Endothelial cell of umbilical vein (primary cell): Measurements from ENCODE around the gene ZBTB20. TPM values are rescaled to one million over a fixed set of nuclear protein-coding genes. Genes with fewer than 3 reads are reported as not detected.

ENCODE experiments used
- BruUV-seq: library from RNA; stranded (reverse); fragments of 400-500 nt; replicated peaks from 2 replicates; lab custom pipeline; 2021; lab: Mats Ljungman, UMichigan
- CTCF ChIA-PET: fragments of 300-600, 350-600 bp; sonication (Branson Sonifier 250); formaldehyde crosslinking; loops from one replicate; lab custom pipeline; 2021; ENCODE audit warnings: antibody characterized with exemption, inconsistent platforms; lab: Charles Lee
- POLR2A ChIA-PET: fragments of 300-600, 350-600 bp; sonication (Branson Sonifier 250); formaldehyde crosslinking; loops from one replicate; lab custom pipeline; 2021; ENCODE audit warnings: antibody characterized with exemption, inconsistent platforms; lab: Charles Lee
- DNase-seq: peaks from one replicate; pipeline ENCODE4 v3.0.0-alpha.2; 2011; ENCODE audit warnings: low read depth, low spot score
- FAIRE-seq: peaks from 2 replicates; lab custom pipeline; 2011; peaks lifted over from hg19 to GRCh38; lab: Jason Lieb, UNC
- H2AFZ ChIP-seq: 2 replicates; pipeline ENCODE4 v1.6.0; 2012; ENCODE audit warnings: low read depth, low read length, control low read depth, inconsistent platforms
- H3K27ac ChIP-seq: 2 replicates; pipeline ENCODE4 v1.5.1; 2011; ENCODE audit warnings: low read depth, mild to moderate bottlenecking, control low read depth, low read length, moderate library complexity; ENCODE audit not compliant: insufficient read depth
- H3K27me3 ChIP-seq, 2 experiments: 2 replicates each; pipeline versions ENCODE4 v1.6.0 to v1.6.1; 2011; ENCODE audit warnings: low read length in 2 of 2, mixed read lengths in 1 of 2; ENCODE audit not compliant: control insufficient read depth in 2 of 2, insufficient read depth in 2 of 2
- H3K36me3 ChIP-seq, 2 experiments: 2 replicates in 1 of 2; 3 replicates in 1 of 2; pipeline ENCODE4 v1.5.1; 2011; ENCODE audit warnings: low read length in 2 of 2, mild to moderate bottlenecking in 1 of 2, moderate library complexity in 1 of 2; ENCODE audit not compliant: control insufficient read depth in 2 of 2, insufficient read depth in 2 of 2; ENCODE audit errors: extremely low read depth in 1 of 2
- H3K4me1 ChIP-seq: 3 replicates; pipeline ENCODE4 v1.5.1; 2011; ENCODE audit warnings: mild to moderate bottlenecking, low read length; ENCODE audit not compliant: control insufficient read depth, insufficient read depth; ENCODE audit errors: extremely low read depth
- H3K4me2 ChIP-seq: 2 replicates; pipeline ENCODE4 v1.6.1; 2011; ENCODE audit warnings: low read length, control low read depth, mixed read lengths; ENCODE audit not compliant: insufficient read depth
- H3K4me3 ChIP-seq, 3 experiments: fragments of 200-600 bp in 1 of 3; sonication (generic), shearing (Covaris generic) in 1 of 3; replicated peaks in 1 of 3; 2 replicates each; pipeline ENCODE4 v1.5.1; 2011 to 2016; ENCODE audit warnings: control low read depth in 3 of 3, low read length in 3 of 3, mild to moderate bottlenecking in 2 of 3, inconsistent platforms in 1 of 3, low read depth in 1 of 3, moderate library complexity in 1 of 3; ENCODE audit not compliant: insufficient read depth in 1 of 3
- H3K79me2 ChIP-seq: 2 replicates; pipeline ENCODE4 v1.6.0; 2012; ENCODE audit warnings: low read length, inconsistent platforms; ENCODE audit not compliant: control insufficient read depth, insufficient read depth
- H3K9ac ChIP-seq: replicated peaks from 2 replicates; pipeline ENCODE3; 2011; ENCODE audit warnings: low read length, control low read depth; ENCODE audit not compliant: insufficient read depth; ENCODE audit errors: extremely low read depth
- H3K9me1 ChIP-seq: replicated peaks from 3 replicates; pipeline ENCODE4 v1.6.0; 2011; ENCODE audit warnings: mild to moderate bottlenecking, low read length; ENCODE audit not compliant: control insufficient read depth, insufficient read depth; ENCODE audit errors: extremely low read depth
- H3K9me3 ChIP-seq: replicated peaks from 2 replicates; pipeline ENCODE4 v1.5.1; 2012; ENCODE audit warnings: low read length, inconsistent platforms; ENCODE audit not compliant: control insufficient read depth, insufficient read depth
- H4K20me1 ChIP-seq: replicated peaks from 2 replicates; pipeline ENCODE3; 2011; ENCODE audit warnings: mild to moderate bottlenecking, low read length; ENCODE audit not compliant: control insufficient read depth, insufficient read depth; ENCODE audit errors: extremely low read depth
- CTCF ChIP-seq, 2 donors: IDR thresholded peaks; 1 replicate in 1 of 2; 2 replicates in 1 of 2; pipeline ENCODE4 v1.5.1; 2011; ENCODE audit warnings: low read length in 2 of 2, mild to moderate bottlenecking in 2 of 2, moderate library complexity in 2 of 2, control low read depth in 1 of 2, inconsistent platforms in 1 of 2, low read depth in 1 of 2; ENCODE audit not compliant: insufficient read depth in 1 of 2; ENCODE audit errors: extremely low read depth in 1 of 2
- MAX ChIP-seq: IDR thresholded peaks from 2 replicates; pipeline ENCODE4 v1.6.1; 2011; ENCODE audit not compliant: insufficient read depth, insufficient read length
- MYC ChIP-seq: IDR thresholded peaks from one replicate; pipeline ENCODE4 v1.6.1; 2011; ENCODE audit warnings: mild to moderate bottlenecking, low read depth, low read length
- dilution Hi-C: fragments of 300-500 bp; cut with MboI; formaldehyde crosslinking; loops from one replicate; pipeline ENCODE4 v1.15.0; 2019; ENCODE audit warnings: low sequenced_read_pairs; ENCODE audit not compliant: extremely low pct_ligation_motif_present
- intact Hi-C: fragments of 100-400 bp; cut with micrococcal nuclease; formaldehyde crosslinking; loops from one replicate; pipeline ENCODE4 v1.10.0; 2022
- polyA plus RNA-seq, 4 experiments: library from polyadenylated mRNA; depleted of rRNA in 3 of 4; stranded (reverse) in 3 of 4; unstranded in 1 of 4; fragments of >200 nt; gene quantifications; 2 replicates each; pipeline versions ENCODE4 v1.2.1 to v1.2.3, GENCODE V29; 2011 to 2012; ENCODE audit warnings: missing spikeins in 1 of 4
- total RNA-seq: library from RNA; stranded (reverse); gene quantifications from 2 replicates; pipeline ENCODE4 v1.2.3, GENCODE V29; 2021

ZBTB20 gene
- total and polyA plus RNA-seq, 2 donors (not counting 3 experiments of a cell fraction or from before 2014, with no cell fraction given): 2.1 to 20.5 TPM

GRCh38 chr3:114666623-114667022, 480.5 kb downstream of the ZBTB20 start:
- Histone ChIP-seq H3K4me2 (peak overlapping the region; percentile 16), H2AFZ (no peak overlapping the region), H3K4me1 (peaks cover 4% of the 10 kb centered on the region), H3K4me3 (no peak overlapping the region), H3K36me3 (no peaks in the 10 kb centered on the region), H3K27ac (peak overlapping the region; percentile 21), H3K9me1 (no peaks in the 10 kb centered on the region), H3K9ac (no peak overlapping the region), H3K9me3 (no peaks in the 10 kb centered on the region), H3K27me3 (no peaks in the 10 kb centered on the region), H3K79me2 (no peaks in the 10 kb centered on the region), H4K20me1 (no peaks in the 10 kb centered on the region)
- dilution Hi-C loops (no loop called here), intact Hi-C loops (no loop called here)
- CTCF ChIA-PET: interaction anchor here (1.5 kb wide), 1 partner anchor 34 kb away, joined by 3 read pairs; no protein-coding TSS in a partner anchor
- no TSS peak for BruUV-seq
- TF ChIP-seq MAX: no peak
- TF ChIP-seq MYC: no peak
- TF ChIP-seq CTCF (IDR thresholded peaks at IDR 0.05; ENCODE audit: extremely low read depth in 1 of 2, insufficient read depth in 1 of 2, low read depth in 1 of 2, low read length in 2 of 2): no peak
- DNase-seq: peak; percentile 53
- FAIRE-seq: peak; percentile 65
- POLR2A ChIA-PET: no interaction called here

- no peaks in the 10 kb centered on the region for H3K9me1 ChIP-seq
- H3K9ac ChIP-seq: no peak overlapping the region
- dilution Hi-C loops (no loop called here), intact Hi-C loops (no loop called here)
- no peaks in the 10 kb centered on the region for H4K20me1 ChIP-seq
- H3K4me1 ChIP-seq: peaks cover 6% of the 10 kb centered on the region
- H3K27ac ChIP-seq: no peak overlapping the region
- no peak for TF ChIP-seq MAX
- FAIRE-seq (no peak), DNase-seq (no peak)
- BruUV-seq: no TSS peak
- H3K4me2 ChIP-seq: no peak overlapping the region
- no peak overlapping the region for H2AFZ ChIP-seq
- H3K4me3 ChIP-seq: no peak overlapping the region
- no peaks in the 10 kb centered on the region for H3K9me3 ChIP-seq
- H3K27me3 ChIP-seq: no peaks in the 10 kb centered on the region
- CTCF ChIA-PET: no interaction called here
- no peaks in the 10 kb centered on the region for H3K36me3 ChIP-seq
- H3K79me2 ChIP-seq: no peaks in the 10 kb centered on the region
- POLR2A ChIA-PET: no interaction called here
Observed at GRCh38 chr3:114664006-114664405, 483.1 kb downstream of the ZBTB20 start.
